ENCODE measurements around the gene SERHL2.
"Not testable (repeated sequence)": the region's sequence is repeated elsewhere in the genome, so short reads cannot be mapped to it uniquely, and the experiment has no call there.

Gene SERHL2
- total RNA-seq, result 0.03 to 0.40 (median 0.16) reads per million in 18 experiments

GRCh38 chr22:42553475-42554361 is at the start of gene SERHL2:
Gene SERHL2, plus strand, starts transcription at chr22:42553956. Its CDS starts 65 bp downstream, at chr22:42554021.
- DNase-seq, result peak; percentile 69 to 71

- not testable (repeated sequence) for DNase-seq
Measured at GRCh38 chr22:42508327-42508974, 45.3 kb upstream of the SERHL2 start.

GRCh38 chr22:42508975-42509364 is 44.8 kb upstream of the SERHL2 start:
- not testable (repeated sequence) for DNase-seq

GRCh38 chr22:42509548-42509947 is 44.2 kb upstream of the SERHL2 start:
- DNase-seq, result no peak

GRCh38 chr22:42511401-42511891 is 42.3 kb upstream of the SERHL2 start:
- DNase-seq, result no peak

- not testable (repeated sequence) for DNase-seq
Measured at GRCh38 chr22:42512273-42512990, 41.3 kb upstream of the SERHL2 start.

GRCh38 chr22:42514331-42514730 is 39.4 kb upstream of the SERHL2 start:
- not testable (repeated sequence) for DNase-seq

GRCh38 chr22:42515304-42515703 is 38.5 kb upstream of the SERHL2 start:
- not testable (repeated sequence) for DNase-seq

GRCh38 chr22:42515896-42516295 is 37.9 kb upstream of the SERHL2 start:
- DNase-seq, result no peak

- not testable (repeated sequence) for DNase-seq
Measured at GRCh38 chr22:42517103-42517502, 36.7 kb upstream of the SERHL2 start.

- not testable (repeated sequence) for DNase-seq
Measured at GRCh38 chr22:42518638-42519524, 34.9 kb upstream of the SERHL2 start.

GRCh38 chr22:42519525-42520401 is 34.0 kb upstream of the SERHL2 start, which contains the start of gene RRP7A:
Gene RRP7A, minus strand, starts transcription at chr22:42519796. Its CDS starts 10 bp downstream, at chr22:42519786.
- peak; percentile 78 to 80 for DNase-seq

GRCh38 chr22:42521228-42521546 is 32.6 kb upstream of the SERHL2 start:
- no peak for DNase-seq

- no peak for DNase-seq
Measured at GRCh38 chr22:42522546-42522945, 31.2 kb upstream of the SERHL2 start.

- no peak for DNase-seq
Measured at GRCh38 chr22:42528591-42529307, 25.0 kb upstream of the SERHL2 start.

GRCh38 chr22:42529435-42529834 is 24.3 kb upstream of the SERHL2 start:
- DNase-seq, result not testable (repeated sequence)

- not testable (repeated sequence) for DNase-seq
Measured at GRCh38 chr22:42531401-42532084, 22.2 kb upstream of the SERHL2 start.

GRCh38 chr22:42533638-42533977 is 20.1 kb upstream of the SERHL2 start:
- DNase-seq, result no peak

GRCh38 chr22:42535082-42535731 is 18.5 kb upstream of the SERHL2 start:
- not testable (repeated sequence) for DNase-seq

All from inflammatory macrophage (primary cell).